Superior temporal gyrus (tissue), 1 donor: ENCODE results near the gene PEMT.

Experiments
- DNase-seq: peaks from one replicate; pipeline ENCODE4 v3.0.0-alpha.2; 2016; ENCODE audit errors: extremely low spot score

PEMT gene

DNA sequence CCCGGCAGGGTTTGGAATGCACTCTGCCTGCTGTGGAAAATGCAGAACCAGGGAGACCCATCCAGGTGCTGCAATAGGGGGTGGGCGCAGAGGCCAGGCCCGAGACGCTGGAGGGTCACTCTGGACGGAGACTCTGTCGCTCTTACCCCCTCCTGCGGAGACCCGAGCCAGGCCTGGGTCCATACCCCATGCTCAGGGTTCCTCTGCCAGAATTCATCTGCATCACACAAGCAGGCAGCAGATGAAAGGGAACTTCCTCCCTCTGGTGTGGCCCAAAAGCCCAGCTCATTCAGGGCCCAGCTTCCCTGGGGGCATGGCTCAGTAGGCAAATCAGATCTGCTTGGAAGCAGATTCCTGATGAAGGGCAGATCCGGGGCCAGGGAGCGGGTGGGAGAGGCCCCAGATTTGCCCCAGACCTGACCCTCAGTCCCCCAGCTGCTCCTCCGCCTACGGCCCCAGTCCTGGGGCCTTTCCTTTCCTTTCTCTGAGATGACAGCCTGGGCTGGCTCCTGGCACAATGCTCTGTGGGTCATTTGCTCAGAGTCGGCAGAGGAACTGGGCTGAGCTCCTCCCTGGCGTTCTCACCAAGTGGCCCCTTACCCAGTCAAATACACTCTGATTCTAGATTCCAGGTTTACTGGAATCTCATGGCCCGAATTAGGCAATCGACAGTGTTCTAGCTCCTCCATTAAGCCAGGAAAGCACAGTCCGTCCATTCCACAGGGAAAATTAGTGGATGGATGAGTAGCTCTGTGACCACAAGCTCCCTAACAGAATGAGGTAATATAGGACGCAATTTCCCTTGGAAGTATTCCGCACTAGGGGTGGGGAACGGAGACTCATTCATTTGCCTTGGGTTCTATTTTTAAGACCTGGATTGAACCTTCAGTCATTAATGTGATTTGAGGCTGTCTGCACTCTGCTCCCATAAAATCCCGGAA, 76.2 kb downstream of the PEMT start:
- no peak for DNase-seq

DNA sequence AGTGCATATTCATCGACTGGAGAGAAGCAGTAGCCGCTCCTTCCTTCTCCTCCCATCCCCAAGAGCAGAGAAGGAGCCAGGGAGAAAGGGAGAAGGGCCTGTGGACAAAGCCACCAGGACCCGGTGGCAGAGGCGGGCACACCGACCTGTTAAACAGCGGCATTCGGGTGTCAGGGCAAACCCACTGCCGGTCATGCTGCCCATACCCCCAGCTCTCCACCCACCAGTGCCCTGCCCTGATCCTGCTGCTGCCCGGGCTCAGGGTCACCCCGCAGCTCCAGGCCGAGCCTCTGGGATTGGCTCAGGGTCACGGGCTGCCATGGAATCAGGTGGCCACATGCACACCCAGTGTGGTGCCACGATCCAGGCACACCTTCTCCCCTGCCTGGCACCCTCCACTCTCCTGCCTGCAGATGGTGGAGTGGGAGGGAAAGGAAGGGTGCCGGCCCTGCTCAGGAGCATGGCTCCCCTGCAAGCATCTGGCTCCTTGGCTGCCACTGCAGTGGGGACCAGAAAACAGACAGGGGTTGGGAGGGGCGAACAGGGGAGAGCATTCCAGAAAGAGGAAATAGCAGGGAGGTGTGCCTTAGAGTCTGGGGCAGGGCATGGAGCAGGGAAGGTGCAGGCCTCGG, 77.0 kb downstream of the PEMT start:
- no peak for DNase-seq

DNA sequence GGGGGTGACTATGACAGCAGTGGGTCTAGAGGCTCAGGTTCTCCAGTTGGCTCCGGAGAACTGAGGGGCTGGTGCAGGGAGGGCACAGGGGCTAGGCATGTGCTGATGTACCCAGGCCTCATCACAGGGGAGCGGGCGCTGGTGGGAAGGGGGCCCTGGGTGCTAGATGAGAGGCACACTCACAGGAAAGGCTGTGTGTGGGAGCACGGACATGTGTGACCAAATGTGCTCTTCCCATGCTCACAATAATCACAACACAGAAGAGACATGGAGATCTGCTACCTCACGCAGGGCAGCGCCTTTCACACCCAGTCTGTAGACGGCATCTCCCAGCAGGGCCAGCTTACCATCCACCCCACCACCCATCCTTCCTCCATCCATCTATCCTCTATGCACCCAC, 77.9 kb downstream of the PEMT start:
- DNase-seq, result no peak

DNA sequence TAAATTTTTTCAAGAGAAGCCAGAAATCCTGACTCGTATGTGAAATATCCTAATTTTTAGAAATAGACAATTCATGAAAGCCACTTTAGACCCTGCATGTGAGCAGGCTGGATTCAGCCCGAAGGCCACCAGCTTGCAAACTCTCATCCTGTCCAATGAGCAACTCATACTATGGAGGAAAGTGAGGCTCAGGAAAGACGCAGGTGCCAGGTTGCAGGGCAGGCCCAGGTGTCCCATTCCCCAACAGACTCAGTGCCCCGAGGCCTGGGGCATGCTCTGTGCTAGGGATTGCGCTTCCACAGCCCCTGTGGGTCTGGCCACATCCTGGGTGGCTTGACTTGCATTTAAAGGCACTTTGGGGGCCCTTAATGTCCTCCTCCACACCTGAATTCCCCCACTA, 78.6 kb downstream of the PEMT start:
- DNase-seq, result no peak

DNA sequence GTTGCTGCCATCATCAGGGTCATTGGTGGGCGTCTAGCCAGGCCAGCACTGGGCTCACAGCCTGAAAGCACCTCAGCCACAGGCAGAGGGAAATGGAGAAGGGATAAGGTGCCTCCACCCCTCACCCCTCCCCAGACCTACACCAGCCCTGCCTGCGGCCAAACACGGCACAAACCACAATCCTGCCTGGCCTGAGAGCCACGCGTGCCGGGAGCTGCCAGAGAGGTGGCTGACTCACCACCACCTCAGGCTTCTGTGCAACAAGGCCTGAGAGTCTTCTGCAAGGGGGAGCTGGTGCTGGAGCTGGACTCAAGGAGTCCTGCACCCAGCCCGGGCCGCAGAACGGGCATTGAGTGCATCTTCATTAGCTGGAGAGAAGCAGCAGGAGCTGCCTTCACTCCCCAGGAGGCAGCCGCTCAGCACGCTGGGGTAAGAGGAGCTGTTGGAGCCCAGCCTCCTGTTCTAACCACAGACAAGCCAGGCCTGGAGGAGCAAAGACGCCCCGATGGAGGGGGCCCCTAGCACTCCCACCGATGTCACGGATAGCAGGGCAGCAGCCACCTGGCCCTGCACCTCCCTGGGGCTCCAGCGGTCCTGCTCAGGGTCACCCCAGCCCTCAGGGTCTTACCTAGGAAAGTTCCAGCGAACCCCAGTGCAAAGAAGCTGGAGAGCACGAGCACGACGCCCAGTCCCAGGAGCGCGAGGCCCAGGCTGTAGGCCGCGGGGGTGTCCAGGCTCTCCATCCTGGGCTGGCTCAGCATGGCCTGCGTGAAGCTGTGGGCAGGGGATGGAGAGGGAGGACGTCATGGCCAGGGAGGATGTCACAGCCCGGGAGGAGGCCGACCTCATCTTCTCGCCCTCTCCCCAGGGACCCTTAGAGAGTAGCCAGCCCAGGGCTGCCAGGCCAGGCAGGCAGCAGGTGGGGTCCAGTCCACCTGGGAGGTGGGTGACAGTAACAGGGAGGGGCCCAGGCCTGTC, 79.3 kb downstream of the PEMT start:
- no peak for DNase-seq

DNA sequence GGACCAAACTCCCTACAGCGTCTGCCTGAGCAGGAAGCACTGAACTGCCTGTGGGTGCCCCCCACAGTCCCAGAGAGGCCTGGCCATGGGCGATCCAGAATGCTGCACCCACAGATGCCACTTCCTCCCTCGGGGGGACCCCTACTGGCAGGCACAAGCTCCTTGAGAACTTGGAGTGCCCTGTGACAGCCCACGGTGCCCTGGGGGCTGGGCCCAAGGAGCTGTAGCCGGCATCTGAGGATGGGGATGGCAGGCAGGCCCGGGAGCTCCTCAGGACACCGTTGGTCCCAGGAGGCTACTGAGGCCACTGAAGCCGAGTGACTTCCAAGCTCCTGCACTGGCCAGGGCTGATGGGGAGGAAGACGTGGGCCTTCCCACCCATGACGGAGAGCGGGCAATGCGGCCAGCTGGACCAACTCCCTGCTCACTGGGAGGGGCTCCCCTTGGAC, 80.2 kb downstream of the PEMT start:
- no peak for DNase-seq

DNA sequence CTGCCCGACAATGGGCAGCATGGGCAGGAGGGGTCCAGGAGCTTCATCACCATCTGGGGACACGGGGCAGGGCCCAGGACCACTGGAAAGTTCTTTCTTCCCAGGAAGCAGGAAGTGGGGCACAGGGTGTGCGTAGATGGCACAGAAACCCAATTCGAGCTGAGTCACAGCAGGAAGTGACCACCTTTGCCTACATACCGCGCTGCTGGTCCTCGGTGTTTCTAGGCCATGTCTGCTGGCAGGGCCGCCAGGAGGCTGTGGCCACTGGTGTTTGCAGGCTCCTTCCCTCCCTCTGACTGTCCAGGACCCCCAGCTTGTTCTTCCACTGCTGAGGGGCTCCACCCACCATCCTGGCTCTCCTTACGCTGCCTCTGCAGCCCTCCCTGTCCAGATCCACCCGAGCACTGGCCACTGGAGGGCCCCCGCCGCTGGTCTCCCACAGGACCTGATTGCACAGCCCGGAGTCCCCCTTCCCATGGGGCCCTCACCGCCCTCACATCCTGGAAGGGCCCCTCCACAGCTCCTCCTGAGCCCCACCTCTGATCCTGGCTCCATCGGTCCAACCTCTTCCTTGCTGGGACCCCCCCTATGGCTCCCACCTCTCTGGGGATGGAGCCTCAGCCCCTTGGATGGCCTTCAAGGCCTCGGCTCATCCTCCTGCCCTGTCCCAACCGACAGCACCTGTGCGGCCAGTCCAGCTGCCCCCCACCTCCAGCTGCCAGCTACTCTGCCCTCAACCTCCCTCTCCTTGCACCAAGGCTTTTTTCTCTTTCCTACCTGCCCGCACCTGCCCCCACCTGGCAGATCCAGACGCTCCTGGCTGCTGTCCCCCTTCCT, 80.8 kb downstream of the PEMT start:
- no peak for DNase-seq

DNA sequence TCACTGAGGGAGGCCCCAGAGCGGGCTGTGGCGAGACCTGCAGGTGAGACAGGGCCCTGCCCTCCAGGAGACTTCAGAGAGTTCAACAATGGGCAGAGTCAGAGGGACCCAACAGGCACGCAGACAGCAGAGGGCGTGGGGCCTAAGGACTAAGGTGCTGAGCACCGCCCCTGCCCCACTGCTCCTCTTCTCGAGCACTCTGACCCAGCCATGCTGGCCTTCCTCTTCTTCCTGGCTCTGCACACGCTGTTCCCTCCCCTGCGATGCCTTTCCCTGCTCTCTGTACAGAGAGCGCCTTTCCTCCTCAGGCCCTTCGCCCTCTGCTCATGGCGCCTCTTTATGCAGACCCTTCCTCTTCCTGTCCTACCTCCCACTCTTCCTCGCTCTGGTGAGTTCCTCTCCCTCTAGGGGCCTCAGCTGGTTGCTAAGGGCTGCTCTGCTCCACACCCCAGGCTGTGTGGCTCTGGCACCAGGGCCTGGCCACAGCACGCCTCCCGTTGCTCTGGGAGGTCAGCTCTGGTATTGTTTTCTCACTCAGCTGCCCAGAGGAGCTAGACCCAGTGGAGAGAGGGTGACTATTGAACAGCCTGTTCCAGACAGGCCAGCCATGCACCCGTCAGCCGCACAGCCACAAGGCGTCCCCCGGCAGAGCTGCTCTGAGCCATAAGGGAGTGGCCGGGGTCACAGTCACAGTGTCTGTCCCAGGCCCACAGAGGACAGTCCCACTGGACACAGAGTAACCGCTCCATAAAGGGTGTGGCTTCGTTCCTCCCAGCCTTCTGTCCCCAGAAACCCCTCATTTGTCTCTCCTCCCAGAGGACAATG, 81.7 kb downstream of the PEMT start:
- no peak for DNase-seq

DNA sequence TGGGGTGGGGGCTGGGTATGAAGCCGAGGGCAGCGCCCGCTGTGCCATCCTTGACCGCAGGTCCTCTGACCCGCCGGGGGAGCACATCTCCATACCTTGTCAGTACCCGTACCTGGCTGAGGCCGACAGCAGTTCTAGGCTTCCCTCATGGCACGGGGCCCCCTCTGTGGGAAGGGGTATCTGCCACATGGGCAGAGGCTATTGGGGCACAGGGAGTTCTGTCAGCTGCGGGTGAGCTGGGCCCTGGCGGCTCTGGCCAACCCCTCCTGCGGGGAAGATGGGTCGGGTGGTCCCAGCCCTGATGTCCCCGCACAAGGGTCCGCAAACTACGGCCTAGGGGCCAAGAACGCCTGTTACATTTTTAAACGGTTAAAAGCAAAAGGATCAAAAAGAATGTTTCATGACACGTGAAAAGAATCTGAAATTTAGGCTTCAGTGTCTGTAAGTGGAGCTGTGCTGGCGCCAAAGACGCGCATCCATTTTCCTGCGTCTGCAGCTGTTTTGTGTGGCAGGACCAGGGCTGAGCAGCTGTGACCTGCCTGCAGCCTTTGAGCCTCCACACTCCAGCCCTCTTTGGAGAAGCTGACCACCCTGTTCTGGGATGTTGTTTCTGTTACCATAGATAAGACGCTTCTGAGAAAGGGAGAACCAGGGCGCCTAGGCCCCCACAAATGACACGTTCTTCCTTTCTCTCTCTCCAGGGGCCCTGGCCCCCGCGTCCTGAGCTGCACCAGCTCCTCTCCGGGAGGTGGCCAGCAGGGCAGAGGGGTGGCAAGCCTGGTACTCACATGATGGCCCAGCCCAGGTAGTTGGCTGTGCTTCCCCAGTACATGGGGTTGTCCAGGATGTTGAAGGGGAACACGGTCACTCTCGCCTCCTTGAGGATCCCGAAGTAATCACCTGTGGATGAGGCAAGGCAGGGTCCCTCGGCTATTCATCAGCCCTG, 82.6 kb downstream of the PEMT start:
- DNase-seq, result no peak

DNA sequence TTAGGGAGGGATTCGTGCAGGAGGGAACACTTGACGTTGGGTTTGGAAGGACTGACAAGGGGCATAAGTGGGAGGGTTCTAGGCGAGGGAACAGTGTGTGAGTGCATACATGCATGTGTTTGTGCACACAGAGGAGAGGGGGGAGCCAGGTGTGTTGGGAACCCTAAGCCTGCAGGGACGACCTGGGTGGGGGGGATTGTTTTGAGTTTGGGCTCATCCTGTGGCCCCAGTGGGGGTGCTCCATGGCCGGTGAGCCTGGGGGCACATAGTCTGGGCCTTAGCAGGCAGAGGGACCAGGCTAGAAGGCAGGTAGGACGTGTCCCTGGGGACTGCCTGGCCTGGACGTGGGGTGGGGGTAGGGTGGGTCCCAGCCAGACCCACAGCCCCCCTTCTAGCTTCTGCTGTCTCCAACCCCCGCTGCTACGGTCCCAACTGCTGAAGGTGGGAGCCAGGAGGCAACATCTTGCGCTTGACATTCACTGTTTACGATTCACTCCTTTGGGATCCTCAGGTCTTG, 83.4 kb downstream of the PEMT start:
- no peak for DNase-seq

DNA sequence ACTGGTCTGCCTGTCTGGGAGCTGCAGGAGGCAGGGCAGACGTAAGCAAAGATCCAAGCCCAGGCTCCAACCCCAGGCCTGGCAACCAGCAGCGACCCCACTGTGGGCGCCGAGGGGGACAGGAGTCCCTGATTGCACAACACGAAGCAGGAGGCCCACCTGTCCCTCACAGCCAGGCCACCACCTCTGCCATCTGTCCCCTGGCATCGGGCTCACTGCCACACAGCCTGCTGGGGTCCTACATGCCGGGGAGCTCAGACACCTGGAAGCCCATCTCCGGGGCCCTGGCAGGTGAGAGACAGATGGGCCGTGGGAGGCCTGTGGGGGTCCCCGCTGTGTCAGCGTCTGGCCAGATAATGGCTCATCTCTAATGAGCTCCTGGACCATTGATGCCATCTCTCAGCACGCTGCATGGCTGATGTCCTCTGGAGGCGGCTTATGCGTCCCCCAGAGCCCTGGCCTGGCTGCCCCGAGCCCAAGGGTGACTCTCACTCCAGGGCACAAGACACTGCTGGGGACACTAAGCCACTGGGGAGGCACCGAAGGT, 84.0 kb downstream of the PEMT start:
- no peak for DNase-seq

DNA sequence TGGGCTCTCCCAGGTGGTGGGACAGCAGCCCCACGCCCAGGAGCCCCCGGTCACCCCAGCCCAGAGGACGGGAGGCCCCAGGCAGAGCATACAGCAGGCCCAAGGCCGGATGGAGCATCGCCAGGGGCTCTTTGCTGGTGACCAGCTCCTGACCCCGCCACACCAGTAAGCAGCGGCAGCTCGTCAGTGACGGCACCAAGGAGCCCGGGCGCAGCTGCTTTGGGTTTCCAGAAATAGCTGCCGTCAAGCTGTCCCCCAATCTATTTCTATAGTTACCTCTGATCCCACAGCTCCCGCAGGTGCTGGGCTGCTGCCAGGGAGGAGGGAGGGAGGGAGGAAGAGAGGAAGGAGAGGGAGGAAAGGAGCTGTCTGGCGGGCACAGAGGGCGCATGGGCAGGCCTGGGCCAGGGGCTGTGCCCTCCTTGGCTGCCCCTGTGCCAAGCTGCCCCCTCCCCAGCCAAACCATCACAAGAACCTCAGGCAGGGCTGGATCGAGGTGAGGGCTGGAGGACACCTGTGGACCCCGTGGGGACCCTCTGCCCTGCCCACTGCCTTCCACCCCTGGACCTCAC, 84.5 kb downstream of the PEMT start:
- DNase-seq, result no peak

DNA sequence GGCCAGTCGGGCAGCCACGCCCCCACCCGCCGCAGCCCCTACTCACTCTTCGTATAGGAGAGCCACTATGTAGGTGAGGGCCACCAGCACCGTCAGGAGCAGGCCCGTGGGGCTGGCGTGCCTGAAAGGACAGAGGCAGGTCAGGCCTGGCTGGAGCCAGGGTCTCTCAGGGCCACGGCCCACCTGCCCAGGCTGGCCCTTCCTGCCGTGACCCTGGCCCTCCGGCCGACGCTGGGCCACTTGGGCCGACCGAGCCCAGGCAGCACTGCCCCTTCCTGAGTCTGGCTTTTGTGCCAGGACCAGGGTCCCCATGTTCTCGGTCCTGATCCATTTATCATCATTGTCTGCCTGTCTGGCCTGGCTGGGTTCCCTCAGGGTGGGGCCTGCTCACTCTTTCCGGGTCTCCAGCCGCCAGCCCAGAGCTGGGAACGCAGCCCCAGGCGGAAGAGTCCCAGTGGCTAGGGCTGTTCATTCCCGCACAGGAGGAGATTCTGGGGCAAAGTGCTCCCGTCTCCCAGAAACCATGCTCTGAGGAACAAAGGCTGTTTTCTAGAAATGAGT, 85.2 kb downstream of the PEMT start:
- DNase-seq, result no peak

DNA sequence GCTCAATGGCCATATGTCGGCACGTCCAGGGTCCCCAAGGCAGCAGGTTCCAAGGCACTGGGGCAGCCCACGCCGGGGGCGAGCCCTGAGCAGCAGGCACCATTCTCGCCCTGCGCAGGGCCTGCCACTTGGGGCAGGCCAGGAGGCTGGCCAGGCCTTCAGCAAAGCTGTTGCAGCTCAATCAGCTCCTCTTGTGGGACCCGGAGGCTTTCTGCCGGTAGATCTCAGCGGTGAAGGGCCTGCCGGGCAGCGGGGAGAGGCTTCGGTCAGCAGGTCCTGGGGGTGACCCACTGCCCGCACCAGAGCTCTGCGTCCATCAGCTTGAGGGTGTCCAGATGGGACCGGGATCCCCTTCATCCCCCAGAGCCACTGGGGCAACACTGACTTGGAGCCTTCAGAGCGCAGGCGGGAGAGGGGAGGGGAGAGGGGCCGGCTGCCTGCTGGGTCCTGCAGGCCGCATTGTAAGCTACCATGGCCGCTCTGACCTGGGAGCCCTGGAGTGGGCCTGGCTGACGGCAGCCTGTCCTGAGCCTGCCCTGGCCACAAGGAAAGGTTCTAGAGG, 85.8 kb downstream of the PEMT start:
- DNase-seq, result no peak

DNA sequence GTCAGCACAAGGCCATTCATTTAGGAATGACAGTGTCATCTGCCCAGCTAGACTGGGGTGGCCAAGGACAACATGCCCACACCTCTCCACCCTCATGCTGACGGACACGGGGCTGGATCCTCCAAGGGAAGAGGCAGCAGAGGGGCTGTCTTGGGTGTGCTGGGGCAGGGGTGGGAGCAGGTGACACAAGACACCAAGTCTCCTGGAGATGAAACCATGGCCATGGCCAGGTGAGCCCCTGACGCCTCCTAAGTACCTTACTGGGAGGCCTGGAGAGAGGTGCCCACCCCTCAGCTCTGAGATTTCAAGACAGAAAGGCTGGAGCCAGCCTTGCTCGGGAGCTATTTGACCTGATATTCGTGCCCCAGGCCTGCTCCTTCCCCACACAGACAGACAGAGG, 86.4 kb downstream of the PEMT start:
- no peak for DNase-seq

DNA sequence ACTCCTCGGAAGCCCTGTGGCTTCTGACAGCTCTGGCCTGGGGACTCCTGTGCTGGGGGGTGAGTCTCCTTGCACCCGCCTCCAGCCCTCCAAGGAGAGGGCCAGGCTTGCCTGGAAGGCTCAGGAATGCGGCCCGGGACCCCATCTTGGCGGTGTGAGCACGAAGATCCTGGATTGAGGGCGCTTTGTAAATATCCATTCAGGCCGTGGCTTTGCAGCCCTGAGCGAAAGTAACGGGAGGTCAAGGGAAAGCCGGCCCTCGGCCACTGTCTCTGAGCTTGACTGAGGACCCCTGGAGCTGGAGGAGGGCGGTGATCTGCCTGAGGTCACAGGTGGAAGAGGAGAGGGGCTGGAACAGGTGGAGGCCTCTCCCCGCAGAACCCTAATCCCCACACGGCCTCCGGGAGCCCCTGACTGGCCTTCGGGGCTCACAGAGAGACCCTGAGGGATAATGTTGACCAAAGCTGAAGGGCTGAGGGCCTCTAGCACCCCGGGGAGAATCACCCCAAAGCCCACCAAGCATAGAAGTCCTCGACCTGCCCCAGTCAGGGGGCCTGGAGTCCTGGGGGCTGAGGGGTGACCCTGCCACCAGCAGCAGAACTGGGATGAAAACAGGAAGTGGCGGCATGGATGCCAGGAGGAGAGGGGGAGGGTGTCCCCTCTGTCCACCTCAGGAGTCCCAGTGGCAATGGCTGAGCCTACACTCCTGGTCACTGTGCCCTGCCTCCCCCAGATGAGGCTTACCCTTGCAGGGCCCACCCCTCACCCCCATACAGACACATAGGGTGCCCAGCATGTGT, 87.0 kb downstream of the PEMT start:
- DNase-seq, result no peak
